ENCODE measurements around the gene TMEM94. TPM values are rescaled to one million over a fixed set of nuclear protein-coding genes. Genes with fewer than 3 reads are reported as not detected.

The TMEM94 gene
- total and polyA plus RNA-seq, 2 of the 13 experiments (the other 11 are each of a cell fraction or from before 2014, with no cell fraction given): 32.6 to 134 TPM

DNA sequence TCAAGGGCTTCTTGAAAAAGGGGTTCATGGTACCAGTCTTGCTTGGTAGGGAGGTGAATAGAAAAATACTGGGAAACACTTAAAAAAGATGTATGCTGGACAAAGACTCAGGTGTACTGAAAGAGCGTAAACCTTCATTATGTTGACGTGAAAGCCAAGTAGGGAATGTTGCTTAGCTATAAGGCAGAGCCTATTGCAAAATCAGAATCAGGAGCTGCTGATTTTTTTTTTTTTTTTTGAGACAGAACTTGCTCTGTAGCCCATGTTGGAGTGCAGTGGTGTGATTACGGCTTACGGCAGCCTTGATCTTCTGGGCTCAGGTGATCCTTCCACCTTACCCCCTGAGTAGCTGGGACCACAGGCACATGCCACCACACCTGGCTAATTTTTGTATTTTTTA lies 3.9 kb downstream of the TMEM94 start:
- H3K4me3 ChIP-seq (replicated peaks in 1 of 3; ENCODE audit: insufficient read depth in 1 of 3, low read depth in 2 of 3, low read length in 3 of 3): peak overlapping the region in 1 of 3 experiments; percentile 51; a peak in 1 of 6 replicates
- ATAC-seq: no peak
- ChIA-PET CTCF (ENCODE audit: low intra/inter-chr PET ratio, low total read pairs) (no interaction called here), POLR2A (interaction anchor here (0.6 to 2.3 kb wide), 17 partner anchors 8 to 416 kb away, joined by 3 to 22 read pairs (median 3); partner anchors contain the start of genes GRB2, LLGL2, MIF4GD and SLC25A19)
- H3K9me3 ChIP-seq (ENCODE audit: low read length): no peaks in the 10 kb centered on the region
- no peaks in the 10 kb centered on the region; a peak in 1 of 5 replicates for H3K27me3 ChIP-seq (ENCODE audit: control insufficient read depth in 1 of 2, insufficient read depth in 2 of 2, low read length in 2 of 2)
- peak overlapping the region; percentile 65 for H3K9ac ChIP-seq (ENCODE audit: insufficient read depth, low read depth, low read length)
- H3K27ac ChIP-seq (ENCODE audit: extremely low read length, insufficient read depth, low read length): peak overlapping the region; percentile 79
- no peak for DNase-seq (ENCODE audit: low spot score)
- intact Hi-C loops (cut with micrococcal nuclease; ENCODE audit: unreplicated experiment) (no loop called here), in situ Hi-C loops (cut with HindIII; ENCODE audit: extremely low pct_ligation_motif_present, low pct_unique_long_range_greater_than_20kb) (no loop called here)
- FAIRE-seq: no peak
- no peaks in the 10 kb centered on the region for H3K36me3 ChIP-seq (replicated peaks in 1 of 2; ENCODE audit: control insufficient read depth in 1 of 2, insufficient read depth in 2 of 2, low read length in 2 of 2)
- H4K20me1 ChIP-seq (ENCODE audit: insufficient read depth, low read length): no peaks in the 10 kb centered on the region
- H3K79me2 ChIP-seq (ENCODE audit: insufficient read depth, low read length): peaks cover 36% of the 10 kb centered on the region
- H3K4me1 ChIP-seq (ENCODE audit: insufficient read depth, low read length): peaks cover 50% of the 10 kb centered on the region
- peak overlapping the region; percentile 74 for H3K4me2 ChIP-seq (ENCODE audit: low read depth, low read length)
- no TSS peak for BruUV-seq (replicated peaks)
- TF ChIP-seq MBD4 (IDR thresholded peaks at IDR 0.05; ENCODE audit: borderline replicate concordance, low read length) (no peak), ZMYM3 (CRISPR knock-in tag; IDR thresholded peaks at IDR 0.05) (no peak), ZBTB42 (CRISPR knock-in tag; IDR thresholded peaks at IDR 0.05) (no peak), CBX5 (CRISPR knock-in tag; IDR thresholded peaks at IDR 0.05; ENCODE audit: borderline replicate concordance) (no peak), SMAD1 (CRISPR knock-in tag; IDR thresholded peaks at IDR 0.05; ENCODE audit: borderline replicate concordance, low read depth) (no peak), ZNF335 (CRISPR knock-in tag; IDR thresholded peaks at IDR 0.05) (no peak), ISX (CRISPR knock-in tag; conservative IDR thresholded peaks at IDR 0.05) (no peak), ELF4 (CRISPR knock-in tag; IDR thresholded peaks at IDR 0.05; ENCODE audit: borderline replicate concordance) (0 out of 2 replicates have a peak, but pooled peaks have one; percentile 2), KAT8 (CRISPR knock-in tag; IDR thresholded peaks at IDR 0.05) (no peak), ZNF788 (CRISPR knock-in tag; IDR thresholded peaks at IDR 0.05; ENCODE audit: borderline replicate concordance) (0 out of 2 replicates have a peak, but pooled peaks have one; percentile 8), ZSCAN22 (CRISPR knock-in tag; IDR thresholded peaks at IDR 0.05) (no peak), TARDBP (CRISPR knock-in tag; IDR thresholded peaks at IDR 0.05) (no peak), CEBPB (IDR thresholded peaks at IDR 0.05; ENCODE audit: borderline replicate concordance, low read depth, low read length) (peak; percentile 69; the same call in 1 of the 2 replicates), HCFC1 (IDR thresholded peaks at IDR 0.05; ENCODE audit: low read depth, low read length) (no peak)
- TF ChIP-seq, protein P1, sequence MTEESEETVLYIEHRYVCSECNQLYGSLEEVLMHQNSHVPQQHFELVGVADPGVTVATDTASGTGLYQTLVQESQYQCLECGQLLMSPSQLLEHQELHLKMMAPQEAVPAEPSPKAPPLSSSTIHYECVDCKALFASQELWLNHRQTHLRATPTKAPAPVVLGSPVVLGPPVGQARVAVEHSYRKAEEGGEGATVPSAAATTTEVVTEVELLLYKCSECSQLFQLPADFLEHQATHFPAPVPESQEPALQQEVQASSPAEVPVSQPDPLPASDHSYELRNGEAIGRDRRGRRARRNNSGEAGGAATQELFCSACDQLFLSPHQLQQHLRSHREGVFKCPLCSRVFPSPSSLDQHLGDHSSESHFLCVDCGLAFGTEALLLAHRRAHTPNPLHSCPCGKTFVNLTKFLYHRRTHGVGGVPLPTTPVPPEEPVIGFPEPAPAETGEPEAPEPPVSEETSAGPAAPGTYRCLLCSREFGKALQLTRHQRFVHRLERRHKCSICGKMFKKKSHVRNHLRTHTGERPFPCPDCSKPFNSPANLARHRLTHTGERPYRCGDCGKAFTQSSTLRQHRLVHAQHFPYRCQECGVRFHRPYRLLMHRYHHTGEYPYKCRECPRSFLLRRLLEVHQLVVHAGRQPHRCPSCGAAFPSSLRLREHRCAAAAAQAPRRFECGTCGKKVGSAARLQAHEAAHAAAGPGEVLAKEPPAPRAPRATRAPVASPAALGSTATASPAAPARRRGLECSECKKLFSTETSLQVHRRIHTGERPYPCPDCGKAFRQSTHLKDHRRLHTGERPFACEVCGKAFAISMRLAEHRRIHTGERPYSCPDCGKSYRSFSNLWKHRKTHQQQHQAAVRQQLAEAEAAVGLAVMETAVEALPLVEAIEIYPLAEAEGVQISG (CRISPR knock-in tag; IDR thresholded peaks at IDR 0.05): no peak
- TF ChIP-seq, protein P2, sequence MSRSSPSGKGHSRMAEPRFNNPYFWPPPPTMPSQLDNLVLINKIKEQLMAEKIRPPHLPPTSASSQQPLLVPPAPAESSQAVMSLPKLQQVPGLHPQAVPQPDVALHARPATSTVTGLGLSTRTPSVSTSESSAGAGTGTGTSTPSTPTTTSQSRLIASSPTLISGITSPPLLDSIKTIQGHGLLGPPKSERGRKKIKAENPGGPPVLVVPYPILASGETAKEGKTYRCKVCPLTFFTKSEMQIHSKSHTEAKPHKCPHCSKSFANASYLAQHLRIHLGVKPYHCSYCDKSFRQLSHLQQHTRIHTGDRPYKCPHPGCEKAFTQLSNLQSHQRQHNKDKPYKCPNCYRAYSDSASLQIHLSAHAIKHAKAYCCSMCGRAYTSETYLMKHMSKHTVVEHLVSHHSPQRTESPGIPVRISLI (CRISPR knock-in tag; IDR thresholded peaks at IDR 0.05; ENCODE audit: borderline replicate concordance): peak; percentile 67; the same call in 1 of the 2 replicates
- H2AFZ ChIP-seq (ENCODE audit: low read length): no peak overlapping the region
- WGBS (ENCODE audit: low lambda C conversion rate): 56% methylated on average over 4 of the region's 4 CpGs

All from HepG2 (cell line).